GM19240 (cell line): ENCODE data around the gene ULBP1.
"Not testable (repeated sequence)": the region's sequence is repeated elsewhere in the genome, so short reads cannot be mapped to it uniquely, and the experiment has no call there.

Source experiments
- DNase-seq: peaks from one replicate; pipeline ENCODE4 v3.0.0; 2011; ENCODE audit warnings: low spot score; ENCODE audit not compliant: insufficient read length

ULBP1 gene

DNA sequence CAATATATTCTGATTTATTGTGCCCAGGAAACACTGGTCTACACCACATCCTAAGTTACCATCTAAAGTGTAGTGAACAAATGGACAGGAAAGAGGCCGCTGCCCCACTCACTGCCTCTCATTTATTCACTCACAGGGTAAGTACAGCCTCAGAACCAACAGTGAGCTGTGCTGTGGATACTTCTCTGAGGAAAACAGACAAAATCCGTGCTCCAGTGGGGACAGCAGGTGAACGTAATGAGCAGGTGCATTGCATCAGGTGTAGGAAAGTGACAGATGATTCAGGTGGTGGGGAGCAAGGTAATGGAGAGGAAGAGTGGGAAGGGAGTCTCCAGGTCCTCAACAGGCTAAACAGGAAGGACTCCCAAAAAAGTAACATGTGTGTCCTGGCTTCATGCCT is 30.3 kb upstream of the ULBP1 start:
- no peak for DNase-seq

- DNase-seq, result no peak
These were observed 29.2 kb upstream of the ULBP1 start for GRCh38 chr6:149934249-149935156.

DNA sequence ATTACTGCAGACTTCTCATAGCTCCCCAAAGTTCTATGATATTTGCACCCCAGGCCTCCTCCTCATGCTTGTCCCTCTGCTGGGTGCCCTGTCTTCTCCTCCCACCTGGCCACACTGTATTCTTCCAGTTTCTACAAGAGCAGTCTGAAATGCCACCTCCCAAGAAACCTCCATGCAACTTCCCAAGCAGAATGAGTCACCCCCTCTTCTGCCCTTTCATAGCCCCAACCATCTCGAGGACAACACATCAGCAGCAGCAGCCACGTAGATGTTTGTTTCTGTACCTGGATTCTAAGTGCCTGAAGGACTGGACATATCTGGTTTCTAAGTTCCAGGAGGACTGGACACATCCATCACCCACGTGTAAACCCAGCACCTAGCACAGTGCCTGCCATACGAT is 28.5 kb upstream of the ULBP1 start:
- no peak for DNase-seq

DNA sequence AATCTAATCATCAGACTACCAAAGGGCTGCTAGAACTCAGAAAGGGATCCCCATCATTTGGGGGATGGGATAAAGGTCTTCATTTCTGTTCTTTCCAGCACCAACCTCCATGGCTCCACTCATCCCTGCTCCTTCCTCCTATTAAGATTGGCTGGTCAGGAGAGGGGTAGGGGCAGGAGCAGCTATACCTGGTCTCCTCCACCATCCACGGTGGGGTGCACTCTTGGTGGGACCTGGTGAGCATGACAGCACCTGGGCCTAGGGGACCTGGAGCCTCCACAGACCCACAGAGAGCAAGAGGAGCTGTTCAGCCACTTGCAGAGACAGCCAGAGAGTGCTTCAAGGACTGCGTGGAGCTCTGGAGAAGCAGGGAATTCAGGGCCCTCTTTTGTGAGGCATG is 28.1 kb upstream of the ULBP1 start:
- DNase-seq, result no peak

GRCh38 chr6:149936743-149937142 is 27.0 kb upstream of the ULBP1 start:
- no peak for DNase-seq

GRCh38 chr6:149938013-149938570 is 25.7 kb upstream of the ULBP1 start:
- DNase-seq, result not testable (repeated sequence)

DNA sequence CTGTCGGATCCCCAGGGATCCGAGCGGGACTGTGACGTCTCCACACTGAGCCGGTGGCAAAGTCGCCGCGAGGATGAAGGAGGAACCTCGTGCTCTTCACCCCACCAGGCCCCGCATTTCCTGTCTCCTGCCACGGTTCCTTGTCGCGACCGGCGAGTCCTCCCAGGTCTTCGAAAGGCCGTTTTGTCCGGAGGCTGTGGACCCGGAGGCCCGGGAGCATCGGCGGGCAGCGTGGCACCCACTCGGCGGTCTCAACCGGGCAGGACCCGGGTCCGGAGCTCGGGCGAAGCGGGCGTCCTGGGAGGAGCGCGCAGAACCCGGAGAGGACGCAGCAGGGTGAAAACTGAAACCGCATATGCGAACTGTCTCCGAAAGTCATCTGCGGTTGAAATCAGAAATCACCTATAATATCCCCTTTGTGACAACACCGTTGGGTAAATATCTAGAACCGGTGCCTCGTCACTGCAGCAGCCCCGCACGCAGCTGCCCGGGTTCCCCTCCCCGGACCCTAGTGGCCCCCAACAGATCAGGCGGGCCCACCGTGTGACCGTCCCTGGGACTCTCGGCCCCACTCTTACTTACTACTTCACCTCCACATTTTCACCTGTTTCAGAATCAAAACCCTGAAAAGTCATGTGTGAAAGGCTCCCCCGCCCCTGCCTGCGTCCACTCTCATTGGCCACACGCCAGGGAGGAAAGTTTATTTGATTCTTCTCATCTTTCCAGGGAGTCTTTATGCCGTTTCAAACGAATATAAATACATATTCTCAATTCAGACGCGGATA is 25.0 kb upstream of the ULBP1 start:
- DNase-seq, result peak; percentile 45

DNA sequence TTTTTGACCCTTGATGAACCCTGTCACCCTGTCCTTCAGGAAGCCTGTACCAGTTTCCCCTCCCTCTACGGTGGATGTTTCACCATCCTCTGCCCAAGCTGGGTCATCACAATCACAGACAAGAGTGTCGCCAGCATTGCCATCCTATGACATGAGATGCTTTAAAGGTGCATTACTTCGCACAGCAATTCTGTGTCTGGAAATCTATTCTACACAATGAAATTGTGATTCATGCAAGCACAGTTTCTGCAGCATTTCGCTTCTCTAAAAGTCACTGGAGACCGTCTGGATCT is 24.4 kb upstream of the ULBP1 start:
- DNase-seq, result no peak

- DNase-seq, result no peak
These were observed 23.7 kb upstream of the ULBP1 start for GRCh38 chr6:149939909-149940671.

DNA sequence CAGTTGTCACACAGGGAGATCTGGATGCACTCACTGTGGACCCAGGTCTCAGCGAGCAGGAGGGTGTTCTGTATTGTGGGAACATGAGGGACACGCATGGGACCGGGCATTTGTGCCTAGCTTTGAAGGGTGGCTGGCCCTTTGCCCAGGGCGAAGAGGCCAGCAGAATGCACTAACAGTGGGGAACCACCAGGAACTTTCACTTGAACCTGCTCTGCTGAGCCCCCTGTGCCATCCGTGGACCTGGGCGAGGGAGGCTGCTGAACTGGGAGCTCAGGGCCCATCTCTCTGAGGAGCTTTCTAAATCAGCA is 23.1 kb upstream of the ULBP1 start:
- DNase-seq, result no peak

DNA sequence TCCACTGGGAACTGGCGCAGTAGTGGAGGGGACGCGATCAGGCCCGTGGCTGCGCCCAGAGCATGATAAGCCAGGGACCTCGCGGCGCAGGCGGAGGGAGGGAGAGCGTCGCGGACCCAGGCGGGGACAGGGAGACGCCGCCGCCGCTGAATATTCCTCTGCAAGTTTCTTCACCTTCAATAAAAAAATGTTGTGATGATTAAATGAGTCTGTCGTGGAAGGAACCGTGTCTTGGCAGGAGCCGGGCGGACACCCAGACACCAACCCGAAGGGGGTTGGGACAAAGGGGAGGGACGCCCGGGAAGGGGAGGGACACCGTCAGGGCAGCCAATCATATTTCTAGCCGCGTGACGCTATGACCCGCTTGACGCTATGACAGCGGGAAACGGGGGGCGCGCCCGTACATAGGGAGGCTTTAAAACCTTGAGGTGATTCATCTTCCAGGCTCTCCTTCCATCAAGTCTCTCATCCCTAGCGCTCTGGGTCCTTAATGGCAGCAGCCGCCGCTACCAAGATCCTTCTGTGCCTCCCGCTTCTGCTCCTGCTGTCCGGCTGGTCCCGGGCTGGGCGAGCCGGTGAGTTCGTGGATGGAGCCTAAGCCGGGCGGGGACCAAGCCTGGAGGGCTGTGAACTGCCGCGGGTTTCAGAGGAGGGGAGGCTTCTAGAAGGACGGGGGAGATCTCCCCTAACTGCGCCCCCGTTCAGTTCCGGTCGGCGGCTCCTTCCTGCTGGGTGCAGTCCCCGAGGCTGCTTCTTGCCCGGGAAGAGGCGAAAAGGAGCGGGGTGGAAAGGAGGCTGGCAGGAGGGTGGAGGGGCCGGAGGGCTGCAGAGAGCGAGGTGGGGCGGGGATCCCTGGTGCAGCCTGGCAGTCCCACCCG is 21.9 kb upstream of the ULBP1 start, which contains the start of gene ULBP2:
Gene ULBP2, plus strand, starts transcription at position 432 of the 878 bp plus-strand sequence. Its CDS starts 59 bp downstream, at position 491.
- DNase-seq, result no peak

- DNase-seq, result no peak
These were observed 21.3 kb upstream of the ULBP1 start for GRCh38 chr6:149942461-149942829.

- not testable (repeated sequence) for DNase-seq
These were observed 20.4 kb upstream of the ULBP1 start for GRCh38 chr6:149943321-149943720.

- not testable (repeated sequence) for DNase-seq
These were observed 18.5 kb upstream of the ULBP1 start for GRCh38 chr6:149945276-149945675.

DNA sequence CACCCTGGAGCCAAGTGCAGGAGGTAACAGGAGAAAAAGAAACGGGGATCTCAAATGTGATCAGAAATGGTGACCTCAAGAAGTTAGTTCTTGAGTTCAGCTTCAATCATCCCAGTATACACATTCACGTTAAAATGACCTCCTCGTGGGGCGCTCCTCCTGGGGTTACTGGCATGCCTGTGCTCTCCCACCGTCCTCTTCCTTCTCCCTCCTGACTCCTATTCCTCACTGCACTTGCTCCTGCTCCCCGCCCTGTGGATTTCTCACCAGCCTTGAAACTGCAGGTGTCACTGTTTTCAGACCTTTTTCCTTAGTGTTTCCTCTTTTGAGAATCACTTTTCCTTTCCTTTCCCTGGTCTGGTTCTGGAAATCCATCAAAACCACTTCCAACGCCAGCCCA is 17.1 kb upstream of the ULBP1 start:
- DNase-seq, result not testable (repeated sequence)

GRCh38 chr6:149947533-149947932 is 16.2 kb upstream of the ULBP1 start:
- not testable (repeated sequence) for DNase-seq

DNA sequence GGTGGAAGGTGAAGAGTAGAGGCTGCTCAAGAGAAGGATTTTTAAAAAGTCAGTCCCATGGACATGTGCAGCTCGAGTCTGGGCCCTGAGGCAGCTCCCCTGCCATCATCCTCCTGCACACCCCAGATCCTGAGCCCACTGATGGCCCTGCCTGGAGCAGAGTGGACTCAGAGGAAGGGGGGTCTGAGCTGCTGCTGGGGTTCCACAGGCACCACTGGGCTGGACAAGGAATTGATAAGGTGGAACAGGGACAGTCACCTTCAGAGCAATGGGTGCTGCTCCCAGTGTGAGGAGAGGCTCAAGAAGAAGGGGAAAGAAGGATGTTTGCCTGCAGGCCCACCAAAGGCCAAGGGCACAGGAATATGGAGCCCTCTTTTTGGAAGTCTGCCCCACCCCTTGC is 15.7 kb upstream of the ULBP1 start:
- DNase-seq, result no peak

- no peak for DNase-seq
These were observed 15.1 kb upstream of the ULBP1 start for GRCh38 chr6:149948616-149949015.

DNA sequence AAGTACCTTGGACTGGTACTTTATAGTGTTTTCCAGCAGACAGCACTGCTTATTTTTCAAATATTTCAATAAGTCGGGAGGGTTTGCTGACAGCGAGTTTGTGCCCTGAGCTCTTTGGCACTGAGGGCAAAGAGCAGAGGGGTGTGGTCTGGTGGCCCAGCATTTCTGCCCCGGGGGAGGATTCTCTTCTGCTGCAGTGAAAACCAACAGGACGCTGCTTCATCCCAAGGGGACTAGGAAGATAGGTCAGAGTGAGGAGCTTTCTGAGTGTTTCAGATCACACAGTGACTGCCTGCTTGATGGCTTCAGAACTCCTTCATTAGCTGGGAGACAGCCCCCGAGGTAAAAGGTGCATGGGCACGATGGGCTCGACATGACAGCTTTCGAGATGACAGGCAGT is 13.3 kb upstream of the ULBP1 start:
- no peak for DNase-seq

- no peak for DNase-seq
These were observed 12.6 kb upstream of the ULBP1 start for GRCh38 chr6:149951096-149951495.

GRCh38 chr6:149951626-149952025 is 12.1 kb upstream of the ULBP1 start:
- no peak for DNase-seq
